Heart left ventricle (tissue), 16 donors: Measurements from ENCODE around the gene SULF2. TPM values are rescaled to one million over a fixed set of nuclear protein-coding genes. Genes with fewer than 3 reads are reported as not detected.

ENCODE experiments used
- ATAC-seq, 4 donors: fragments of 200-7000 bp; cut with Tn5 transposase; one replicate each; pipeline ENCODE4 v1.9.1; 2020 to 2022; ENCODE audit warnings: moderate library complexity in 4 of 4, mild to moderate bottlenecking in 3 of 4, moderate number of reproducible peaks in 1 of 4
- DNase-seq, 5 donors: peaks; one replicate each; pipeline ENCODE4 v3.0.0-alpha.2; 2020
- H3K27ac ChIP-seq, 12 donors: fragments of 200-600 bp; sonication (generic) in 4 of 12; one replicate each; pipeline versions ENCODE4 v1.5.0 to v1.8.0; 2016 to 2022; ENCODE audit warnings: mild to moderate bottlenecking in 2 of 12
- H3K27me3 ChIP-seq, 9 donors: fragments of 200-600 bp; sonication (generic) in 2 of 9; one replicate each; pipeline versions ENCODE4 v1.5.1 to v1.8.0; 2016 to 2022; ENCODE audit warnings: mild to moderate bottlenecking in 3 of 9
- H3K36me3 ChIP-seq, 9 donors: fragments of 200-600 bp; sonication (generic) in 2 of 9; one replicate each; pipeline versions ENCODE4 v1.5.0 to v1.8.0; 2018 to 2022; ENCODE audit warnings: mild to moderate bottlenecking in 2 of 9
- H3K4me1 ChIP-seq, 12 donors: fragments of 200-600 bp; sonication (generic) in 4 of 12; one replicate each; pipeline versions ENCODE4 v1.5.0 to v1.8.0; 2016 to 2022; ENCODE audit warnings: mild to moderate bottlenecking in 3 of 12
- H3K4me3 ChIP-seq, 12 donors: fragments of 200-600 bp; sonication (generic) in 4 of 12; one replicate each; pipeline versions ENCODE4 v1.5.0 to v1.8.0; 2017 to 2022; ENCODE audit warnings: mild to moderate bottlenecking in 9 of 12, moderate library complexity in 4 of 12
- H3K9me3 ChIP-seq, 12 donors: fragments of 200-600 bp; sonication (generic) in 4 of 12; one replicate each; pipeline versions ENCODE4 v1.5.0 to v1.8.0; 2016 to 2022; ENCODE audit warnings: mild to moderate bottlenecking in 1 of 12
- POLR2A ChIP-seq, 2 donors: fragments of 450-650 bp; IDR thresholded peaks; one replicate each; pipeline ENCODE4 v1.6.1; 2017; ENCODE audit warnings: antibody characterized with exemption in 2 of 2, mild to moderate bottlenecking in 2 of 2, moderate library complexity in 2 of 2
- WGBS, 4 donors: extraction: QIAGEN DNeasy Blood & Tissue Kit in 2 of 4; methylation state at CpG; one replicate each; pipeline versions ENCODE4 v1.1.5 to v1.1.7; 2013 to 2018; 5-methylcytosine and 5-hydroxymethylcytosine counted together
- intact Hi-C, 10 donors: fragments of 100-400 bp; cut with DNase I; formaldehyde crosslinking; loops; one replicate each; pipeline versions ENCODE4 v1.11.1 to v1.14.2; 2022
- polyA plus RNA-seq, 2 donors: library from polyadenylated mRNA; stranded (reverse); fragments of 200-250 nt; gene quantifications; one replicate each; pipeline ENCODE4 v1.2.3, GENCODE V29; 2013
- total RNA-seq, 9 donors: library from RNA; depleted of rRNA in 2 of 9; stranded (reverse); fragments of >200 nt in 2 of 9; fragmentation: NEBNext Ultra II Directional in 3 of 9; extraction: Animal tissue kit (Norgen Biotek cat#: 25700) in 3 of 9; gene quantifications; one replicate each; pipeline versions ENCODE4 v1.1.0 to v1.2.4, GENCODE V29; 2016 to 2023
- TF ChIP-seq, protein P1 (sequence below), 12 donors: fragments of 200-600 bp; sonication (generic) in 4 of 12; IDR thresholded peaks; one replicate each; pipeline versions ENCODE4 v1.5.0 to v1.8.0; 2018 to 2022; ENCODE audit warnings: antibody characterized with exemption in 12 of 12, mild to moderate bottlenecking in 5 of 12
- donor health status: ischemic (EF 13 %, LVEDD 7.1; RV severe dilation, severe dysfunction).
- donor health status: healthy with polysubstance abuse.
- donor health status: DM: no; HTN: yes; CAD: no.
- donor health status: DM: no; HTN: no; CAD: no.
- donor health status: ischemic (EF 25% LVEDD 6.9; RV normal size, moderate dysfunction).
- donor health status: ischemic (EF 25% LVEDD 5.7; RV mildly dilated, moderate dysfunction).
- donor health status: healthy.
- donor health status: DM: yes; HTN: yes; CAD: no.
- donor health status: ischemic (EF 35%, LVEDD 5.7; RV mildly dilated, moderate dysfunction).
- donor health status: nonischemic (EF 11% LVEDD 7.7; RV severe dilation, severe dysfunction).
- donor health status: DM: yes; HTN: yes; CAD: no.
- donor health status: PGD.
- donor health status: ischemic (EF 29% LVEDD 5.4; RV normal size, mild dysfunction).
- donor health status: nonischemic (EF 23%, LVEDD 6.1; RV moderate dilation, normal function).

SULF2 gene
- total and polyA plus RNA-seq, 11 donors = 16.7 to 51.5 (median 28.5) TPM

DNA sequence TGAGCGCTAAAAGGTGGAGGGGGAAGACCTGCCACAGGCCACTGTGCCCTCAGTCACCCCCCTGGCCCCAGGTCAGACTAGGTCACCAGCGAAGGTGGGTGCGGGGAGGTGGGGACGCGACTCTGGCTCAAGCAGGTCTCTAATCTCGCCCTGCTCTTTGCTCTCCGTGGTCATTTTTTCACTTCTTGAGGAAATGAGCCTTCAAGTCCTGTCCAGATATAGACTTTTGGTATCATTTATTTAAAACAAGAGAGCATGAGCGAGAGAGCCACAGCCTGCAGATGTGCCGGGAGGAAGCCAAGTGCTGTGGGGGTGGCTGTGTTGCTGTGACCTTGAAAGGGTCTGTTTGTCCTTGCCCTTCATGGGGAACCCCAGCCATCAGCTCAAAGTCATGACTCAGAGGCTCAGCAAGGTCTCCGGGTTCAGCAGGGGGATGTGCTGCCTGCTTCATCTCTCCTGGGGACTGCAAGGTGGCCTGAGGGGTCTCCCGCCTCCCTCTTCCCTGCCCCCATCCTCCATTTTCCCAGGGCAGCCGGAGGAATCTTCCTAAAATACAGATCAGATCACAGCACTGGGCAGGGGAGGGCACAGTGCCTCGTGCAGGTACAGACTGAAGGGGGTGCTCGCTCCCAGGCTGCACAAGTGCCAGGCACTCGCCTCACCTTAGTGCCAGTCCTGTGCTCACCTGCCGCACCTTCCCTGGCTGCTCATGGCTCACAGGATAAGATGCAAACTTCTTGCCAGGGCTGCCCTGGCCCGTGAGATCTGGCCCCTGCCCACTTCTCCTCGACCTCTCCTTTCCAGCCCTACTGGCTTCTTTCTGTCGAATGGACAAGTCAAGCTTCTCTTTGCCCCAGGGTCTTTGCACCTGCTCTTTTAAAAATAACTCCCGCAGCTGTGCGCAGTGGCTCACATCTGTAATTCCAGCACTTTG lies 26.5 kb downstream of the SULF2 start:
- H3K4me3 ChIP-seq = no peak overlapping the region
- H3K36me3 ChIP-seq = peaks cover 0 to 23% (median 0%) of the 10 kb centered on the region in 9 donors
- intact Hi-C loops = loop anchor here in 1 of 10 donors (2.0 kb wide), 1 partner anchor 20 kb away; no protein-coding TSS in a partner anchor
- peaks cover 0 to 17% (median 9%) of the 10 kb centered on the region in 12 donors for H3K4me1 ChIP-seq
- no peak for DNase-seq
- no peak for TF ChIP-seq POLR2A (IDR thresholded peaks at IDR 0.05)
- TF ChIP-seq, protein P1, sequence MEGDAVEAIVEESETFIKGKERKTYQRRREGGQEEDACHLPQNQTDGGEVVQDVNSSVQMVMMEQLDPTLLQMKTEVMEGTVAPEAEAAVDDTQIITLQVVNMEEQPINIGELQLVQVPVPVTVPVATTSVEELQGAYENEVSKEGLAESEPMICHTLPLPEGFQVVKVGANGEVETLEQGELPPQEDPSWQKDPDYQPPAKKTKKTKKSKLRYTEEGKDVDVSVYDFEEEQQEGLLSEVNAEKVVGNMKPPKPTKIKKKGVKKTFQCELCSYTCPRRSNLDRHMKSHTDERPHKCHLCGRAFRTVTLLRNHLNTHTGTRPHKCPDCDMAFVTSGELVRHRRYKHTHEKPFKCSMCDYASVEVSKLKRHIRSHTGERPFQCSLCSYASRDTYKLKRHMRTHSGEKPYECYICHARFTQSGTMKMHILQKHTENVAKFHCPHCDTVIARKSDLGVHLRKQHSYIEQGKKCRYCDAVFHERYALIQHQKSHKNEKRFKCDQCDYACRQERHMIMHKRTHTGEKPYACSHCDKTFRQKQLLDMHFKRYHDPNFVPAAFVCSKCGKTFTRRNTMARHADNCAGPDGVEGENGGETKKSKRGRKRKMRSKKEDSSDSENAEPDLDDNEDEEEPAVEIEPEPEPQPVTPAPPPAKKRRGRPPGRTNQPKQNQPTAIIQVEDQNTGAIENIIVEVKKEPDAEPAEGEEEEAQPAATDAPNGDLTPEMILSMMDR (IDR thresholded peaks at IDR 0.05) = no peak
- H3K27ac ChIP-seq = no peak overlapping the region
- ATAC-seq = no peak
- H3K9me3 ChIP-seq = no peaks in the 10 kb centered on the region
- peaks cover 0 to 16% (median 4%) of the 10 kb centered on the region in 9 donors for H3K27me3 ChIP-seq
- 79 to 81% (median 80%) methylated on average over 20 to 21 of the region's 21 CpGs for WGBS, 4 donors

GRCh38 chr20:47757145-47758035 lies 27.9 kb downstream of the SULF2 start:
- H3K9me3 ChIP-seq = no peaks in the 10 kb centered on the region
- DNase-seq (no peak), ATAC-seq (no peak)
- intact Hi-C loops = loop anchor here in 1 of 10 donors (2.0 kb wide), 1 partner anchor 21 kb away; no protein-coding TSS in a partner anchor
- peaks cover 0 to 26% (median 0%) of the 10 kb centered on the region in 9 donors for H3K36me3 ChIP-seq
- TF ChIP-seq, protein P1 (IDR thresholded peaks at IDR 0.05) = no peak
- no peak for TF ChIP-seq POLR2A (IDR thresholded peaks at IDR 0.05)
- H3K27me3 ChIP-seq = peaks cover 0 to 16% (median 4%) of the 10 kb centered on the region in 9 donors
- WGBS, 4 donors = 86 to 88% (median 87%) methylated on average over 32 of the region's 32 CpGs
- H3K4me3 ChIP-seq = no peak overlapping the region
- no peak overlapping the region for H3K27ac ChIP-seq
- peaks cover 0 to 5% (median 0%) of the 10 kb centered on the region in 12 donors for H3K4me1 ChIP-seq

DNA sequence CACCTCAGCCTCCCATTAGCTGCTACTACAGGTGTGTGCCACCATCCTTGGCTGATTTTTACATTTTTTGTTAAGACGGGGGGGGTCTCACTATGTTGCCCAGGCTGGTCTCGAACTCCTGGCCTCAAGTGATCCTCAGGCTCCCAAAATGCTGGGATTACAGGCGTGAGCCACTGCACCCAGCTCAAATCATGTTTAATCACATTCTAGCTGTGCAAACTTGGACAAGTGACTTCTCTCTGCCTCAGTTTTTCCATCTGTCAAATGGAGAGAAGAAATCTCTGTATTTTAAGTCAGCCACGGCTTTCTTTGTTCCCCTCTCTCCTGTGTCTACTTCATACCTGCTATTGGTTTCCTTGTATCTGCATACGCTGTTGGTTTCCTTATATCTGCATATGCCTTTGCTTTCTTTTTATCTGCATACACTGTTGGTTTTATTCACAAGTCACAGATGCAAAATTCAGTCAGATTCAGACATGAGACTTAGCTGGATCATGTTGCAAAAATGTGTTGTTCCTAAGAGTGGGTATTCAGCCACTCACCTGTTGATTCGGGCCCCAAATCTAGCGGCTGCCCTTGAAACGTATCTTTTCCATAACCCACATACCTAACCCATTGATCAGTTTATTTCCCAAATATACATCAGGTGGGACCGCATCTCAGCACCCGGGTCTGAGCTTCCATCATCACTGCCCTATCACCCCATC lies 30.2 kb downstream of the SULF2 start:
- Histone ChIP-seq H3K9me3 (no peaks in the 10 kb centered on the region), H3K36me3 (peaks cover 0 to 37% (median 0%) of the 10 kb centered on the region in 9 donors), H3K4me3 (no peak overlapping the region), H3K27me3 (peaks cover 0 to 3% (median 0%) of the 10 kb centered on the region in 9 donors), H3K27ac (no peak overlapping the region), H3K4me1 (peaks cover 0 to 2% (median 0%) of the 10 kb centered on the region in 12 donors)
- intact Hi-C loops = no loop called here
- no peak for DNase-seq
- no peak for ATAC-seq
- no peak for TF ChIP-seq POLR2A (IDR thresholded peaks at IDR 0.05)
- TF ChIP-seq, protein P1 (IDR thresholded peaks at IDR 0.05) = no peak
- 95 to 98% (median 97%) methylated on average over 10 of the region's 10 CpGs for WGBS, 4 donors
